ENCODE measurements around the gene CSAD. TPM values are rescaled to one million over a fixed set of nuclear protein-coding genes. Genes with fewer than 3 reads are reported as not detected.

The CSAD gene
- total RNA-seq, 4 donors from 2014 or later: 29.1 to 142 (median 39.2) TPM

DNA sequence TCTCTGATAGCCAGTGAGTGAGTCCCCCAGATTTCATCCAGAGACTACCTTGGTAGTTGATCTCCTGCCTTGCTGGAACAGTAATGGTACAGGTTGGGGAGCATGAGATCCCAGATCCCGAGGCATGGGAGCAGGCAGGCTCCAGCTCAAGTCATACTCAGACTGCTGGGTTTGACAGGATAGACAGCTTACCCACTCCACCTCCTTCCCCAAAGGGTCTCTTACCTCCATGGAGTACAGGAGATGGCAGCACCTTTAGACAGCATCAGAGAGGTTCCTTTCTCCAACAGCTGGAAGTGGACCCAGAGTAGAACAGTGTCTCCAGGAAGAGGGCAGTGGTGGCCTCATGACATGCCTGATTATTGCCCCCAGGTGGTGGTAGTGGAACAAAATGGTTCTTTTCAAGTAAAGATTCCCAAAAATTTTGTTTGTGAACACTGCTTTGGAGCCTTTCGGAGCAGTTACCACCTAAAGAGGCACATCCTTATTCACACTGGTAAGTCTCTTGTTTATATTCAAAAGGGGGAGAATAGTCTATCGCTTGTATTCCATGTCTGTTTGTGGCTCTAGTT lies 4.9 kb upstream of the CSAD start:
- intact Hi-C loops (cut with DNase I; ENCODE audit: low total_unique reads): no loop called here
- Histone ChIP-seq H3K36me3 (peaks cover 0 to 45% (median 23%) of the 10 kb centered on the region in 4 donors), H3K27ac (no peak overlapping the region), H3K9me3 (no peaks in the 10 kb centered on the region), H3K4me3 (no peak overlapping the region), H3K4me1 (peaks cover 26 to 33% (median 28%) of the 10 kb centered on the region in 4 donors), H3K27me3 (no peaks in the 10 kb centered on the region)
- WGBS, 2 donors (ENCODE audit: low coverage in 1 of 2): 98 to 100% methylated on average over 2 to 3 of the region's 3 CpGs
- in situ Hi-C loops (cut with MboI; ENCODE audit: low pct_ligation_motif_present in 1 of 4, low pct_unique_long_range_greater_than_20kb in 1 of 4, low sequenced_read_pairs in 3 of 4): loop anchor here in 2 of 4 donors (10.0 to 25.0 kb wide), 2 partner anchors 121 to 123 kb away; partner anchors contain the start of gene TNS2 (in 1 of the 2)
- TF ChIP-seq, protein P1, sequence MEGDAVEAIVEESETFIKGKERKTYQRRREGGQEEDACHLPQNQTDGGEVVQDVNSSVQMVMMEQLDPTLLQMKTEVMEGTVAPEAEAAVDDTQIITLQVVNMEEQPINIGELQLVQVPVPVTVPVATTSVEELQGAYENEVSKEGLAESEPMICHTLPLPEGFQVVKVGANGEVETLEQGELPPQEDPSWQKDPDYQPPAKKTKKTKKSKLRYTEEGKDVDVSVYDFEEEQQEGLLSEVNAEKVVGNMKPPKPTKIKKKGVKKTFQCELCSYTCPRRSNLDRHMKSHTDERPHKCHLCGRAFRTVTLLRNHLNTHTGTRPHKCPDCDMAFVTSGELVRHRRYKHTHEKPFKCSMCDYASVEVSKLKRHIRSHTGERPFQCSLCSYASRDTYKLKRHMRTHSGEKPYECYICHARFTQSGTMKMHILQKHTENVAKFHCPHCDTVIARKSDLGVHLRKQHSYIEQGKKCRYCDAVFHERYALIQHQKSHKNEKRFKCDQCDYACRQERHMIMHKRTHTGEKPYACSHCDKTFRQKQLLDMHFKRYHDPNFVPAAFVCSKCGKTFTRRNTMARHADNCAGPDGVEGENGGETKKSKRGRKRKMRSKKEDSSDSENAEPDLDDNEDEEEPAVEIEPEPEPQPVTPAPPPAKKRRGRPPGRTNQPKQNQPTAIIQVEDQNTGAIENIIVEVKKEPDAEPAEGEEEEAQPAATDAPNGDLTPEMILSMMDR (IDR thresholded peaks at IDR 0.05): no peak
- TF ChIP-seq EP300 (IDR thresholded peaks at IDR 0.05; ENCODE audit: low read depth) (no peak), POLR2A (IDR thresholded peaks at IDR 0.05) (no peak), POLR2AphosphoS5 (IDR thresholded peaks at IDR 0.05) (no peak)
- DNase-seq: no peak

DNA sequence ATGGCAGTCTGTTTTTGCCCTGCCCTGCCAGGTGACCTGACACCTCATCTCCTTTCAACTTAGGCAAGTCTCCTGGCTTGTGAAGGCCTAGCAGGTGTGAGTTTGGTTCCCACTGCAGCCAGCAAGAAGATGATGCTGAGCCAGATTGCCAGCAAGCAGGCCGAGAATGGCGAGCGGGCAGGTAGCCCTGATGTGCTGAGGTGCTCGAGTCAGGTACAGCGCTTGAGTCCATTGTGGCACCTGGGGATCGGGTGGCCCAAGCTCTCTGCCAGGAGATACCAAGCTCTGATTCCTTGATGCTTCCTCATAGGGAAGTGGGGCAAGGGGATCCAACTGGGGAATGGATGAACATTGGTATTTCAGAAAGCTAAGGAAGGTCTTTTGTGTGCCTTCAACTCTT lies 4.1 kb upstream of the CSAD start:
- Histone ChIP-seq H3K27me3 (no peaks in the 10 kb centered on the region), H3K9me3 (no peaks in the 10 kb centered on the region), H3K4me3 (no peak overlapping the region), H3K27ac (no peak overlapping the region), H3K36me3 (peaks cover 0 to 45% (median 23%) of the 10 kb centered on the region in 4 donors), H3K4me1 (peaks cover 27 to 31% (median 28%) of the 10 kb centered on the region in 4 donors)
- 98% methylated on average over 6 of the region's 6 CpGs; no CpG with 5 or more reads in 1 of the 2 donors for WGBS, 2 donors (ENCODE audit: low coverage in 1 of 2)
- intact Hi-C loops (cut with DNase I; ENCODE audit: low total_unique reads): no loop called here
- in situ Hi-C loops (cut with MboI; ENCODE audit: low pct_ligation_motif_present in 1 of 4, low pct_unique_long_range_greater_than_20kb in 1 of 4, low sequenced_read_pairs in 3 of 4): loop anchor here in 2 of 4 donors (10.0 to 25.0 kb wide), 2 partner anchors 120 to 123 kb away; partner anchors contain the start of gene TNS2 (in 1 of the 2)
- DNase-seq: no peak
- TF ChIP-seq EP300 (IDR thresholded peaks at IDR 0.05; ENCODE audit: low read depth) (no peak), POLR2AphosphoS5 (IDR thresholded peaks at IDR 0.05) (no peak), POLR2A (IDR thresholded peaks at IDR 0.05) (no peak)
- TF ChIP-seq, protein P1 (IDR thresholded peaks at IDR 0.05): no peak

- H3K9me3 ChIP-seq: no peaks in the 10 kb centered on the region
- no peaks in the 10 kb centered on the region for H3K27me3 ChIP-seq
- no peak for DNase-seq
- in situ Hi-C loops (cut with MboI; ENCODE audit: low pct_ligation_motif_present in 1 of 4, low pct_unique_long_range_greater_than_20kb in 1 of 4, low sequenced_read_pairs in 3 of 4) (loop anchor here in 2 of 4 donors (10.0 to 25.0 kb wide), 2 partner anchors 118 to 121 kb away; partner anchors contain the start of gene TNS2 (in 1 of the 2)), intact Hi-C loops (cut with DNase I; ENCODE audit: low total_unique reads) (no loop called here)
- peak overlapping the region in 1 of 4 donors; percentile 90 for H3K4me3 ChIP-seq
- H3K4me1 ChIP-seq: peaks cover 30 to 35% (median 34%) of the 10 kb centered on the region in 4 donors
- TF ChIP-seq, protein P1 (IDR thresholded peaks at IDR 0.05): no peak
- 33 to 44% methylated on average over 2 of the region's 2 CpGs for WGBS, 2 donors (ENCODE audit: low coverage in 1 of 2)
- H3K36me3 ChIP-seq: peaks cover 0 to 41% (median 20%) of the 10 kb centered on the region in 4 donors
- peak overlapping the region; percentile 23 to 95 (median 62) for H3K27ac ChIP-seq
Measured at GRCh38 chr12:53182903-53183302, 2.2 kb upstream of the CSAD start.

- Histone ChIP-seq H3K4me1 (peaks cover 30 to 35% (median 34%) of the 10 kb centered on the region in 4 donors), H3K4me3 (peak overlapping the region in 2 of 4 donors; percentile 83 to 90), H3K27ac (peak overlapping the region; percentile 92 to 99 (median 96)), H3K27me3 (no peaks in the 10 kb centered on the region), H3K36me3 (peaks cover 0 to 31% (median 14%) of the 10 kb centered on the region in 4 donors), H3K9me3 (no peaks in the 10 kb centered on the region)
- TF ChIP-seq EP300 (IDR thresholded peaks at IDR 0.05; ENCODE audit: low read depth): no peak
- in situ Hi-C loops (cut with MboI; ENCODE audit: low pct_ligation_motif_present in 1 of 4, low pct_unique_long_range_greater_than_20kb in 1 of 4, low sequenced_read_pairs in 3 of 4): loop anchor here in 2 of 4 donors (10.0 to 25.0 kb wide), 2 partner anchors 117 to 120 kb away; partner anchors contain the start of gene TNS2 (in 1 of the 2)
- DNase-seq: no peak
- 53 to 70% methylated on average over 2 of the region's 2 CpGs for WGBS, 2 donors (ENCODE audit: low coverage in 1 of 2)
- intact Hi-C loops (cut with DNase I; ENCODE audit: low total_unique reads): no loop called here
Measured at GRCh38 chr12:53181935-53182334, 1.2 kb upstream of the CSAD start.
